Hippocampal formation (tissue), 2 donors: ENCODE measurements around the gene FHL5.
"Not testable (repeated sequence)": the region's sequence is repeated elsewhere in the genome, so short reads cannot be mapped to it uniquely, and the experiment has no call there.

Source experiments
- DNase-seq, 2 donors: peaks; one replicate each; lab custom pipeline; 2025; lab: John Stamatoyannopoulos, UW

FHL5 gene, protein sequence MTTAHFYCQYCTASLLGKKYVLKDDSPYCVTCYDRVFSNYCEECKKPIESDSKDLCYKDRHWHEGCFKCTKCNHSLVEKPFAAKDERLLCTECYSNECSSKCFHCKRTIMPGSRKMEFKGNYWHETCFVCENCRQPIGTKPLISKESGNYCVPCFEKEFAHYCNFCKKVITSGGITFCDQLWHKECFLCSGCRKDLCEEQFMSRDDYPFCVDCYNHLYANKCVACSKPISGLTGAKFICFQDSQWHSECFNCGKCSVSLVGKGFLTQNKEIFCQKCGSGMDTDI

GRCh38 chr6:96562886-96563285, at the start of gene FHL5:
Gene FHL5 (plus strand): TSS chr6:96563128. CDS start chr6:96603614, 40,486 bp downstream.
- DNase-seq, result no peak

GRCh38 chr6:96520171-96521115, 42.5 kb upstream of the FHL5 start:
- no peak for DNase-seq

DNA sequence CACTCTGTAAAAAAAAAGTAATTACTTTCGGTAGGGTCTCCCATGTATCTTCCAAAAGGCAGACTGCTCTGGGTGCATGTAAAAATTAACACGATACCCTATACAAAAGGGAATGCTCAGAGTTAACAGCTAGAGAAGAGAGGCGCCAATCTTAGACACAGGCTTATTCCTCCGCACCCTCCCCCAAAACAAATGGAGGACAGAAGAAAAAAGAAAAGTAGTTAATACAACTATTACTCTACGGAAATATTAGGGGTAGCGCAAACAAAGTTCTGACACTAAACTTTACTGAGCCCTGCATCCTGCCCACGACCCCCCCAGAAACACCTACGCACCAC, 41.7 kb upstream of the FHL5 start:
- no peak for DNase-seq

DNA sequence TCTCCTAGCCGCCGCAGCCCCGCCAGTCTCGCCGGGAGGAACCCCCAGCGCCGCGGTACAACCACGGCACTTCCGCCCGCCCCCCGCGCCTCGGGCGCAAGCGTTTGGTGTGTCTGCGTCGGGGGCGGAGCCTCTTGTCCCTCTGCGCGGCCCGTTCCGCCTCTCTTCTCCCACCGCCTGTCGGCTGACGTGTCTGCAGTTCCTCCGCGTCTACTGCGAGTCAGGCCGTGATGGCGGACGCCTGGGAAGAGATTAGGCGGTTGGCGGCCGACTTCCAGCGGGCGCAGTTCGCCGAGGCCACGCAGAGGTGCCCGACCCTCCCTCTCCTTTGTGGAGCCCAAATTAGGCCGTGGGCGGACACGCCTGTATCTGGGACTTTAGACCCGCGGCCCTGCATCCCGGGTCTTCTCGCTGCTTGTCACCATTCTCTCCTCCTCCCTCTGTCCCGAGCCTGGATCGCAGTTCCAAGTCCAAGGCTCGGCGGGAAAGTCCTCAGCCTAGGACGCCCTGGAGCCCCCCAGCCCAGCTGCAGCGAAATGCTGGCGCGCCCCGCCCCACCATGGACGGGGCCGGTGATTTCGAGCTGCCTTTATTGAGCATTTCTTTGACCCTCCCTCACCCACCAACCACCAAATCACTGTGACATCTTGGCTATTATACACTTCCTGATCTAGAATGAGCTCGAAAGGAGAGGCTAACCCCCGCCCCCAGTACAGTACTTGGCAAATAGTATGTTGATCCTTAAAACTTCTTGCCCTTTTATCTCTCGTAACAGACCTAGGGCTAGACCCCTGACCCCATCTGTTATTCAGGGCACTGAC, 41.1 kb upstream of the FHL5 start, which contains the start of gene UFL1:
UFL1 (plus strand) TSS at position 163 of the 821 bp plus-strand sequence; CDS start at position 231, 68 bp downstream.
- DNase-seq, result peak; percentile 86 to 97

- no peak for DNase-seq
Measured at GRCh38 chr6:96522465-96523009, 40.4 kb upstream of the FHL5 start.

GRCh38 chr6:96528193-96528592, 34.7 kb upstream of the FHL5 start:
- no peak for DNase-seq

GRCh38 chr6:96532399-96532798, 30.5 kb upstream of the FHL5 start:
- no peak for DNase-seq

- no peak for DNase-seq
Measured at GRCh38 chr6:96537726-96538125, 25.2 kb upstream of the FHL5 start.

GRCh38 chr6:96542702-96543101, 20.2 kb upstream of the FHL5 start:
- DNase-seq, result peak; percentile 4 to 8

DNA sequence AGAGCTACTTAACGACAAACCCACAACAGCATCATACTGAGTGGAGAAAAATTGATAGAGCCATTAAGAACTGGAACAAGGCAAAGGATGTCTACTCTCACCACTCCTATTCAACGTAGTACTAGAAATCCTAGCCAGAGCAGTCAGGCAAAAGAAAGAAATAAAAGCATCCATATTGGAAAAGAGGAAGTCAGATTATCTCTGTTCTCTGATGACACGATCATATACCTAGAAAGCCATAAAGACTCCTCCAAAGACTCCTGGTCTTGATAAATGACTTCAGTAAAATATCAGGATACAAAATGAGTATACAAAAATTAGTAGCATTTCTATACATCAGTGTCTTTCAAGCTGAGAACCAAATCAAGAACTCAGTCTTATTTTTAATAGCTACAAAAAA, 17.0 kb upstream of the FHL5 start:
- DNase-seq, result no peak

GRCh38 chr6:96547654-96548053, 15.3 kb upstream of the FHL5 start:
- no peak for DNase-seq

DNA sequence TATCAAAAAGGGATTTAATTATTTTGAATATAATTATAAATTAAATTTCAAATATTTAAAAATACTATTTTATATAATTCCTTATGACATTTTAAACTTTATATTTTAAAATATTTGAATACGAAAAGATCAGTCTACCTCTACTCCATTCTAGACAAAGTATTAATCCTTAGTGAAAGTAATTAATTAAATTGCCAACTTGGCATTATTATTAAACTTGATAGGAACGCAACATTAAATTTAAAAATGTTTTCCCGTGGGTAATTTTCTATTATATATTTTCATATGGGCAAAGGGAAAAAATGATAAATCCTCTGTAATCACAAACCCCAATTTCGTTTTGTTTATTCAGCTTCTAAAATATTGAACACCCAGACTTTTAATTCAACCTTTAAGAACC, 8.4 kb upstream of the FHL5 start:
- no peak for DNase-seq

GRCh38 chr6:96559740-96560139, 3.2 kb upstream of the FHL5 start:
- not testable (repeated sequence) for DNase-seq

GRCh38 chr6:96563853-96564252, 925 bp downstream of the FHL5 start:
- DNase-seq, result no peak

DNA sequence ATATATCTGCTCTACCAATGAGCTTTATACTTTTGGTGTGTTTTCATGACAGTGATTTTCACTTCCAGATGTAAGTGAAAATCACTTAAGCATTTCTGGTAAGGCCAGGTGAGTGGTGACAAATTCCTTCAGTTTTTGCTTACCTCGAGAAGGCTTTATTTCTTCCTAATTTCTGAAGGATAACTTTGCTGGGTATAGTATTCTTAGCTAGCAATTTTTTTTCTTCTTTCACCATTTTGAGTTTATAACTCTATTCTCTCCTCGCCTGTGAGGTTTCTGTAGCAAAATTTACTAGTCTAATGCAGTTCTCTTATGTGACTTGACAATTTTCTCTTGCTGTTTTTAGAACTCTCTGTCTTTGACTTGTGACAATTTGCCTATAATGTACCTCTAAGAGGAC, 7.1 kb downstream of the FHL5 start:
- DNase-seq, result no peak

GRCh38 chr6:96571551-96571950, 8.6 kb downstream of the FHL5 start:
- no peak for DNase-seq

GRCh38 chr6:96575359-96575758, 12.4 kb downstream of the FHL5 start:
- DNase-seq, result peak in 1 of 2 donors; percentile 25

DNA sequence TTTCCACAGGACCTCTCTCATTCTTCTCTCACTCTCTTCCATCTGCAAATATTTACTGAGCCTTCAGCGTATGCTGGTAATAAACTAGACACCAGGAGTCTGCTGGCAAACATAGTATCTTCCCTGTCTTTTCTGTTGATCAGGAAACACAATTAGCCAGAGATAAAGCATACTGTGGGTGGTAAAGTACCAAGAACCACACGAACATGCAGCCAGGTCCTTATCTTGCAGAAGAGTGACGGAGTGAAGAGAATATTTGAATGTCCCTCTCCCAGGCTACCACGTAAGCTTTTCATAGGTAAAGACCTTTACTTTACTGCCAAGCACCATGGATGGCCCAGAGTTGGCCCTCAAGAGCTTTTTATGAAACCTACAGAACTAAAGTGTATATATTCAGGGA, 13.3 kb downstream of the FHL5 start:
- DNase-seq, result no peak

DNA sequence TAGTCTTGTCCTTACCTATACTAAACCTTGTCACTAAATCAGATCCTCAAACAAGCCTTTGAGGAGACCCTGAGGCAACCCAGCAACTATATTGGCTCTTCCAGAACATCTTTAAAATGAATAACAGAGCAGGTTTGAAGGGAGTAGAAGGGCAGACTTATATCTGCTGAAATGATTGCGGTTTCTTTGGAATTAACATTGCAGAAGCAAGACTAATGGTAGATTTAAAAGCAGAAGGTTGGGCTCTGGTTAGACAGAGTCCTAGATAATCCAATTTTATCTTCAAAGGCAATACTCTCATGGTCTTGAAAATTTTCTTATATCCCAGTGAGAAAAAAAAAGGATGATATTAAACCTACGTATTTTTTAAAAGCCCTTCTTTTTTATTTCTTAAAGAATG, 19.1 kb downstream of the FHL5 start:
- no peak for DNase-seq

DNA sequence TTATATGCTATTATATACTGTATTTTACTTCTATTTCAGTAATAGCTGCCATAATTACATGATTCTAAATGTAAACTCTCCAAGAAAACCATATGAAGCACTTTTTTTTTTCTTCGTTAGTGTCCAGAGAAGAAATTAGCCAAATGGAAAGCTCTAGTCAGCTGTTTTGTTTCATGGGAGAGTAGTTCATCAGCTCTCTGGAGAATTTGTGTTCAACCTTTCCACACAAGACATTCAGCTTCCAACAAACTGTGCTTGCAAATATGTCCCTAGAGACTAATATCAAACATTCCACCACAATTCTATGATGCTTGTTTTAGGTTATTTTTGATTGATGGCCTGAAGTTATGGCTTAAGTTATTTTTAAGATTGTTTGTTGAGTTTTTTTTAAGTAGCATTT, 19.5 kb downstream of the FHL5 start:
- no peak for DNase-seq

- no peak for DNase-seq
Measured at GRCh38 chr6:96604420-96604819, 41.5 kb downstream of the FHL5 start.

GRCh38 chr6:96608074-96608473, 45.1 kb downstream of the FHL5 start:
- no peak for DNase-seq
